Glomerular endothelial cell (primary cell): ENCODE data around the gene SALL1. TPM values are rescaled to one million over a fixed set of nuclear protein-coding genes. Genes with fewer than 3 reads are reported as not detected.

ENCODE experiments used
- DNase-seq: peaks from one replicate; pipeline ENCODE4 v3.0.0-alpha.2; 2011; ENCODE audit warnings: low read depth, low spot score; ENCODE audit errors: extremely low read depth
- total RNA-seq: library from RNA; depleted of rRNA; stranded (reverse); fragments of >200 nt; gene quantifications from 2 replicates; pipeline ENCODE4 v1.2.3, GENCODE V29; 2015

Gene SALL1
- 1.5 and 2.9 TPM in 2 replicates for total RNA-seq

DNA sequence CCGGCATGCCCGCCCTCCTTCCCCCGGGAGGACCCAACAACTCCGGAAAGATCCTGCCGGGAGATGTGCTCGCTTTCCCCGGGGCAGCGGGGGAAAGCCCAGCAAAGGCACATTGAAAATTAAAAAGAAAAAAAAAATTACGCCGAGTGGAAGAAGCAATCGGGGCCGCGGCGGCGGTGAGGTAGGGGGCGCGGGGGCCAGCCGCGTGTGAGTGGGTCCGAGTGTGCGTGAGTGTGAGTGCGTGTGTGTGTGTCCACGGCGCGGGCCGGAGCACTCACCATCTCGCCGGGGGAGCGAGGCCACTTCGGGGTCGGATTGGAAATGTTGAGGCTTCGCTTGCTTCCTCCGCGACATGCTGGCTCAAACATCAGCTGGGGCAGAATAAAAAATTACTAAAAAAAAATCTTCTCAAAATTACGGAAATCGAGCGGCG is at the start of gene SALL1:
Gene SALL1 (minus strand): TSS at position 383 of the 433 bp plus-strand sequence. CDS start 29 bp downstream, at position 354.
- DNase-seq: no peak

DNA sequence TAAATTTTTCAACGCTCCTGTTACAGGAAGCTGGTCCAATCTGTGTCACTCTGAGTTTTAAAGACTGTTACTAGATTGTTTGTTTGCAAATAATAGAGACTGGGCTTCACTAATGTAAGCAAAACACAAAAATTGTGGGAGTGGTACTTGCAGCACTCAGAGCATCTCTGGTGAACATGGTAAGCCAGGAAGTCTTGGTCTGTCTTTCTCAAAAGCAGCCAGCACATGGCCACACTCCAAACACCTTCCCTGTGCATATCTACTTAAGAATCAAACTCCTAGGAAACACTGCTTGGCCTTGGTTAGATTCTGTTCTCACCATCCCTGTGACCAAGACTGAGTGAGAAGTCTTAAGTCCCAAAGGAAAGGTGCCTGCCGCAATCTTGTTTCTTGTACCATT is 49.7 kb upstream of the SALL1 start:
- no peak for DNase-seq

- no peak for DNase-seq
Measured at GRCh38 chr16:51197953-51198748, 47.1 kb upstream of the SALL1 start.

DNA sequence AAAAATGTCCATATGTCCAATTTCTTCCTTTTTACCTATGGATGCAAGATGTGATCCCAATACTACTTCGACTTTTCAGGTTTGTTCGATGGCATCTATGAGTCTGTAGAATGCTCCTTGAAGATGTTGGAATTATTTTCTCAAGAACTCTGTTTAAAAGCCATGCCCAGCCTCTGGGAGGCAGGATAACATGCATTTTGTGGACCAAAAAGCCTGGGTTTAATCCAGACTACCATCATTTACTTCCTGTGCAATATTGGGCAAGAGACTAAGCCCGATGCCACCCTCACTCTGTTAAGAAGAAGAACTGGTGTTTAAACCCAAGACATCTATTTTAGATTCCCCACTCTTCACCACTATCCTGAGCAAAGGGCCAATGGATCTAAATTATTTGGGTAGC is 42.8 kb upstream of the SALL1 start:
- no peak for DNase-seq

GRCh38 chr16:51184702-51185433 is 33.8 kb upstream of the SALL1 start:
- DNase-seq: no peak

DNA sequence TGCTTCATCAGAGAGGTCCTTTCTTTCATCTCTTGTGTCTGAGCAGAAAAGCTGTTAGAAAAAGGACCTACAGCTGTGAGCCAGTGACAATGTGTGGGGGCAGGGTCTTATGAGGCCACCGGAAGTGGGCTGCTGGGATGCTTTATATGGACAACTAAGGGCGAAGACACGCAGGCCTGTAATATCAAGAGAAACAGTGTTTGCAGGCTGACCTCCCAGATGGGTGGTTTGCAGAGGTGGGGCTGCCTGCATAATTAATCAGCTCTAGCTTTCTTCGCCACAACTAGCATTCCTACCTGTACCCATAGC is 30.4 kb upstream of the SALL1 start:
- no peak for DNase-seq

DNA sequence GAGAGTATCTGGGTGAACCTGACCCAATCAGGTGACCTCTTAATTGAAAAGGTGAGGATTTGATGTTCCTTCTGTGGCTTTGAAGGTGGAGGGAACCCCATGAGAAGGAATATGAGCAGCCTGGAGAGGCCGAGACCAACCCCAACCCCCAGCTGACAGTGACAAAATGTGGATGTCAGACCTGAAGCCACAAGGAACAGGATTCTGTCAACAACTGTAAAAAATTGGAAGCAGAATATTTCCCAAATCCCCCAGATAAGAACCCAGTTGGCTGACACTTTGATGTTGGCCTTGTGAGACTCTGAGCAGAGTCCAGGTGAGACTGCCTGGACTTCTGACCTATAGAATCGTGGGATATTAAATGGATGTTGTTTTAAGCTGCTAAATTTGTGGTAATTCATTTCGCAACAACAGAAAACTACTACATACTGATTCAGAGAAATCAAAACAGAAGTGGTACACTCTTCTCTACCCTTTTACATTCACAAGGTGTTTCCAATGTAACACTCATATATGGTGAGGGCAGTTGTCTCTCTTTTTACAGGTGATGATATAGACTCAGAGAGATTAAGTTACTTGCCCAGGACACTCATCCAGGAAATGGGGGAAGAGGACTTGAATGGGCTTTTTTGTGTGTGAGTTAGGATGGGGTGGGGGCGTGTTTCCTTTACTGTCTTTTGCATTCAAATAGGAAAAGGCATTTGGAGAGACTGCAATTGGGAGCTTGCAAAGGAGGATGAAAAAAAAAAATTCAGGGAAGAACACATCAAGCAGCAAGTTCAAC is 29.8 kb upstream of the SALL1 start:
- DNase-seq: no peak

- no peak for DNase-seq
Measured at GRCh38 chr16:51175081-51175480, 24.0 kb upstream of the SALL1 start.

GRCh38 chr16:51172368-51172767 is 21.3 kb upstream of the SALL1 start:
- no peak for DNase-seq

- no peak for DNase-seq
Measured at GRCh38 chr16:51168755-51169154, 17.7 kb upstream of the SALL1 start.

DNA sequence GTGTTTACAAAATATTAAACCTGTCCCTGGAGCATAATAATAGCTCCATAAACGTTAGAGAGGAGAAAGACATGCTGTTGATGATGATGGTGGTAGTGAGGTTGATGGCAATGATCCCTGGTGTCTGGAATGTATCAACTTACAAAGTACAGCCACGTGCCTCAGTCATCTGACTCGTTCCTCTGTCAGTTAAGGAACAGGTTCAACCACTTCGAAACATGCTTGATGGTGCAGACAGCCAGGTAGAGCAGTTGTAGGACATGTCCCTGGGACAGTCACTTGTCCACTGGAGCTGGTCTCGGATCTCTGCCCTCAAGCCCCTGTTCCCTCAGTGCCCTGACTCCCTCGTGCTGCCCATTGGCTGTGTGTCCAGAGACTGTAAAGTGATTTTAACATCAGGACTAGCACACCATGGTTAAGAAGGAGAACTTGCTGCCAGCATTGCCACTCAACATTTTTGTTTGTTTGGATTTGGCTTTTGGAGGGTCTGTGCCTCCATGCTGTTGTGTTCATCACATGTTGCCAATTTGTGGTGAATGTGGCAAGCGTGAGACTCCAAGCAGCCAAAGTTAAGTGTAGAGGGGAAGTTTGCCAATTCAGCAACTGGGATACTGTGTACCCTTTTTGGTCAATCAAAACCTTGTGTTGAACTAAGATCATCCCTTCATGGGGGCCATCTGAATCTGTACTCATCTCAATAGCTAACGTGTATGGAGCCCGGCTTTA is 16.3 kb upstream of the SALL1 start:
- DNase-seq: no peak

- DNase-seq: no peak
Measured at GRCh38 chr16:51166541-51166940, 15.5 kb upstream of the SALL1 start.

- DNase-seq: no peak
Measured at GRCh38 chr16:51166091-51166490, 15.0 kb upstream of the SALL1 start.

DNA sequence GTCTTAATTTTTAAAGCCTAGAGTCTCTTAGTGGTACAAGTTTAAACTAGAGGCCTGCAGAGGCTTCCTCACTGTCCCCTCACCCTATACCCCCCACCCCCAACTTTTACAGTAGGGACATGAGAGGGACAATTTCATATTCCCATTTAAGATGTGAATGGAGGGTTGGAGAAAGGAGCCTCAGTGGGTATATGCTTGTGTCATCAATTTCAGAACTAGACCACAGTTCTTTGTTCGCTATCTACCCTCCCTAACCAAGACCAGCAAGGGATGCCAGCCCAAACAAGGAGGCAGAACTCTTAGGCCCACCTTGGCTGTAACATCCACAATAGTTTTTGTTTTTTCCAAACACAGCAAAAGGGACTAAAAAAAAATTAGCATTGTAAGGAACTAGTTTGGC is 14.0 kb upstream of the SALL1 start:
- no peak for DNase-seq

DNA sequence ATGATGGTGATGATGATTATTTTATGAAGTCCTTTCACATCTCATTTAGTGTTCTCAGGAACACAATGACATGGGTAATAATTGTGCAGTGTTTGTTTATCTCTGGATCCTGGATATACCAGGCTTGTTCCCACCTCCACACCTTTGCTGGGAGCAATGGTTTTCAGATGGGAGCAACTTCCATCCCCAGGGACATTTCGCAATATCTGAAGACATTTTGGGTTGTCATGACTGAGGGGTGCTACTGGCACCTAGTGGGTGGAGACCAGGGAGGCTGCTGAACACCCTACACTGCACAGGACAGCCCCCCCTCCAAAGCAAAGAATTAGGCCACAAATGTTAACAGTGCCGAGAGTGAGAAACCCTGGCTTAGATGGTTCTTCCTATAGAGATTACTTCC is 13.5 kb upstream of the SALL1 start:
- DNase-seq: no peak

DNA sequence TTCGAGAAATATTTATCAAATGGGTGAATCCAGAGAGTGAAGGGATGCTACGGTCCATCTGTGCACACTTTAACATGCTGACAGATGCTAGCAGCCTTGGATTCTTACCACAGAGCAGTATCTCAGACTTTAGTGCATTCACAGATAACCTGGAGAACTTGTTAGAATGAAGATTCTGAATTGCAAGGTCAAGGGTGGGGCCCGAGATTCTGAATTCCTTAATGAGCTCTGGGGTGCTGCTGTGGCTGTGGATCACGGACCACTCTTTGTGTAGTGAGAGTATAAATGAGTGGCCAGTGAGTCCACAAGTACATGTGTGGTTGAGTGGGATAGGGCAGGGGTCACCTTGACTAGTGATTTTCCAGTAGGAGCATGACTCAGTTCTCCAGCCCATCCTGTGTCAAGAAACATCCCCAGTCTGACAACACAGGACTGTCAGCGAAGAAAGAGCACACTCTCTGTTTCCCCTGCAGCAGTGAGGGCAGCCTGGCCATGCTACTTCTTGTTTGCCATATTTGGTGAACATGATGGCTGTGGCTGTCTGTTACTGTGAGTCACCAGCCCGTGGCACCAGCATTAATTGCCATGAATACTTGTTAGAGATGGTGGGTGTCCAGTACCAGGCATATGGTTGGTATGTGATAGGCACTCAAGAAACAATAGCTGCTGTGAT is 13.0 kb upstream of the SALL1 start:
- DNase-seq: no peak

- no peak for DNase-seq
Measured at GRCh38 chr16:51163366-51163765, 12.3 kb upstream of the SALL1 start.

- no peak for DNase-seq
Measured at GRCh38 chr16:51161440-51162195, 10.5 kb upstream of the SALL1 start.

- DNase-seq: no peak
Measured at GRCh38 chr16:51159865-51160264, 8.8 kb upstream of the SALL1 start.

- DNase-seq: no peak
Measured at GRCh38 chr16:51159296-51159695, 8.2 kb upstream of the SALL1 start.
